Neural crest cell (in vitro differentiated cells): ENCODE measurements around the gene LYST. TPM values are rescaled to one million over a fixed set of nuclear protein-coding genes. Genes with fewer than 3 reads are reported as not detected.

Source experiments
- DNase-seq: peaks from one replicate; pipeline ENCODE4 v3.0.0; 2021; ENCODE audit warnings: low read depth, mixed read lengths, low spot score
- H3K27ac Mint-ChIP-seq: one replicate; pipeline ENCODE4 v1.8.0; 2021; ENCODE audit warnings: mild to moderate bottlenecking, mixed read lengths; ENCODE audit not compliant: unreplicated experiment
- H3K27me3 Mint-ChIP-seq: 2 replicates; pipeline ENCODE4 v1.8.0; 2021; ENCODE audit warnings: low read depth, mild to moderate bottlenecking, mixed read lengths
- H3K36me3 Mint-ChIP-seq: 2 replicates; pipeline ENCODE4 v1.8.0; 2021; ENCODE audit warnings: low read depth, mild to moderate bottlenecking, mixed read lengths
- H3K4me1 Mint-ChIP-seq: 2 replicates; pipeline ENCODE4 v1.8.0; 2021; ENCODE audit warnings: mixed read lengths
- H3K4me3 Mint-ChIP-seq: one replicate; pipeline ENCODE4 v1.8.0; 2021; ENCODE audit warnings: mild to moderate bottlenecking, mixed read lengths
- H3K9me3 Mint-ChIP-seq: 2 replicates; pipeline ENCODE4 v1.8.0; 2021; ENCODE audit warnings: mixed read lengths
- CTCF ChIP-seq: fragments of 200-600 bp; sonication (generic); conservative IDR thresholded peaks from 2 replicates; pipeline ENCODE4 v1.5.0; 2021; ENCODE audit warnings: antibody characterized with exemption, mild to moderate bottlenecking
- total RNA-seq: library from RNA; stranded (reverse); gene quantifications from 2 replicates; pipeline ENCODE4 v1.2.1, GENCODE V29; 2021

Gene LYST
- total RNA-seq, 1 donor from 2014 or later = 5.3 TPM

DNA sequence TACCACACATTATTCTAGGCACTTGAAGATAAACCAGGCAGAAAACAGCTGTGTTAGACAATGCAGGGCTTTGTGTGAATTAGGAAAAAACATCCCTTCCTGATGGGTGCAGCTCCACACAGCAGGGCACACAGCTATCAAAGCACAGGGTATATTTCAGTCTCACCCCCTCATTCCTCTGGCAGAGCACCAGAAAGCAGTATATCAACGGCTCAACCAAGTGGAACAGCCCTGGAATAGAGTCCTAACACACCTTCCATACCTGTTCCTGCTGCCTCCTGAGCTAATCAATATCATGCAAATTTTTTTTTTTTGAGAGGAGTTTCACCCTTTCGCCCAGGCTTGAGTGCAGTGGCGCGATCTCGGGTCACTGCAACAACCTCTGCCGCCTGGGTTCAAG is 32.1 kb downstream of the LYST start:
- TF ChIP-seq CTCF = no peak
- Mint-ChIP-seq H3K36me3 (no peaks in the 10 kb centered on the region), H3K4me1 (no peaks in the 10 kb centered on the region), H3K4me3 (no peak overlapping the region), H3K27ac (no peak overlapping the region), H3K9me3 (no peaks in the 10 kb centered on the region), H3K27me3 (no peaks in the 10 kb centered on the region)
- no peak for DNase-seq

- no peaks in the 10 kb centered on the region for H3K9me3 Mint-ChIP-seq
- H3K4me3 Mint-ChIP-seq = no peak overlapping the region
- H3K27ac Mint-ChIP-seq = no peak overlapping the region
- TF ChIP-seq CTCF = no peak
- H3K27me3 Mint-ChIP-seq = no peaks in the 10 kb centered on the region
- H3K36me3 Mint-ChIP-seq = no peaks in the 10 kb centered on the region
- H3K4me1 Mint-ChIP-seq = no peaks in the 10 kb centered on the region
- no peak for DNase-seq
These were observed 34.7 kb downstream of the LYST start for GRCh38 chr1:235832011-235832410.

- no peaks in the 10 kb centered on the region for H3K4me1 Mint-ChIP-seq
- H3K27ac Mint-ChIP-seq = no peak overlapping the region
- no peak for DNase-seq
- H3K4me3 Mint-ChIP-seq = no peak overlapping the region
- TF ChIP-seq CTCF = no peak
- no peaks in the 10 kb centered on the region for H3K27me3 Mint-ChIP-seq
- no peaks in the 10 kb centered on the region for H3K9me3 Mint-ChIP-seq
- peaks cover 3% of the 10 kb centered on the region for H3K36me3 Mint-ChIP-seq
These were observed 35.6 kb downstream of the LYST start for GRCh38 chr1:235831148-235831547.

GRCh38 chr1:235826102-235826854 is 40.4 kb downstream of the LYST start:
- no peaks in the 10 kb centered on the region for H3K9me3 Mint-ChIP-seq
- peaks cover 3% of the 10 kb centered on the region for H3K36me3 Mint-ChIP-seq
- no peak overlapping the region for H3K27ac Mint-ChIP-seq
- no peaks in the 10 kb centered on the region for H3K27me3 Mint-ChIP-seq
- no peak for DNase-seq
- H3K4me3 Mint-ChIP-seq = no peak overlapping the region
- no peaks in the 10 kb centered on the region for H3K4me1 Mint-ChIP-seq
- TF ChIP-seq CTCF = no peak

GRCh38 chr1:235825229-235825628 is 41.5 kb downstream of the LYST start:
- TF ChIP-seq CTCF = no peak
- H3K4me3 Mint-ChIP-seq = no peak overlapping the region
- no peaks in the 10 kb centered on the region for H3K27me3 Mint-ChIP-seq
- DNase-seq = no peak
- H3K4me1 Mint-ChIP-seq = no peaks in the 10 kb centered on the region
- no peaks in the 10 kb centered on the region for H3K9me3 Mint-ChIP-seq
- peaks cover 3% of the 10 kb centered on the region for H3K36me3 Mint-ChIP-seq
- no peak overlapping the region for H3K27ac Mint-ChIP-seq
